Neuron (in vitro differentiated cells): ENCODE results near the gene DIRAS1.

Experiments
- H2AFZ ChIP-seq: one replicate; pipeline ENCODE4 v1.6.1; 2013; ENCODE audit warnings: low read depth, mild to moderate bottlenecking, inconsistent platforms, low read length, moderate library complexity
- H3K27me3 ChIP-seq: one replicate; pipeline ENCODE4 v1.6.1; 2013; ENCODE audit warnings: low read length; ENCODE audit not compliant: insufficient read depth
- H3K36me3 ChIP-seq: one replicate; pipeline ENCODE4 v1.6.1; 2013; ENCODE audit warnings: low read length; ENCODE audit not compliant: insufficient read depth
- H3K4me1 ChIP-seq: one replicate; pipeline ENCODE4 v1.6.1; 2013; ENCODE audit warnings: low read length; ENCODE audit not compliant: insufficient read depth
- H3K4me3 ChIP-seq: 2 replicates; pipeline ENCODE4 v1.5.1; 2013; ENCODE audit warnings: mild to moderate bottlenecking, low read length, moderate library complexity
- H3K9me3 ChIP-seq: one replicate; pipeline ENCODE4 v1.6.1; 2013; ENCODE audit warnings: low read length

The DIRAS1 gene

GRCh38 chr19:2728783-2729387 lies 7.7 kb upstream of the DIRAS1 start:
- Histone ChIP-seq H3K9me3 (no peaks in the 10 kb centered on the region), H3K36me3 (peaks cover 12% of the 10 kb centered on the region), H3K4me3 (no peak overlapping the region), H3K4me1 (peaks cover 9% of the 10 kb centered on the region), H3K27me3 (peaks cover 11% of the 10 kb centered on the region), H2AFZ (no peak overlapping the region)

GRCh38 chr19:2727640-2727944 lies 6.4 kb upstream of the DIRAS1 start:
- H3K36me3 ChIP-seq = peaks cover 6% of the 10 kb centered on the region
- H3K4me1 ChIP-seq = peaks cover 9% of the 10 kb centered on the region
- no peak overlapping the region for H2AFZ ChIP-seq
- peaks cover 23% of the 10 kb centered on the region for H3K27me3 ChIP-seq
- H3K9me3 ChIP-seq = no peaks in the 10 kb centered on the region
- no peak overlapping the region for H3K4me3 ChIP-seq

GRCh38 chr19:2726904-2727639 lies 5.9 kb upstream of the DIRAS1 start:
- no peak overlapping the region for H3K4me3 ChIP-seq
- H3K4me1 ChIP-seq = peaks cover 8% of the 10 kb centered on the region
- peaks cover 29% of the 10 kb centered on the region for H3K27me3 ChIP-seq
- no peaks in the 10 kb centered on the region for H3K9me3 ChIP-seq
- peaks cover 1% of the 10 kb centered on the region for H3K36me3 ChIP-seq
- no peak overlapping the region for H2AFZ ChIP-seq

GRCh38 chr19:2726160-2726855 lies 5.1 kb upstream of the DIRAS1 start:
- peaks cover 4% of the 10 kb centered on the region for H3K4me1 ChIP-seq
- H3K27me3 ChIP-seq = peaks cover 30% of the 10 kb centered on the region
- no peak overlapping the region for H3K4me3 ChIP-seq

GRCh38 chr19:2724148-2724557 lies 3.0 kb upstream of the DIRAS1 start:
- H3K4me3 ChIP-seq = no peak overlapping the region
- peaks cover 12% of the 10 kb centered on the region for H3K4me1 ChIP-seq
- H3K9me3 ChIP-seq = no peaks in the 10 kb centered on the region
- H3K27me3 ChIP-seq = peaks cover 30% of the 10 kb centered on the region
- H3K36me3 ChIP-seq = no peaks in the 10 kb centered on the region
- no peak overlapping the region for H2AFZ ChIP-seq

More at GRCh38 chr19:2726160-2726855, 5.1 kb upstream of the DIRAS1 start:
- H3K9me3 ChIP-seq = no peaks in the 10 kb centered on the region
- no peak overlapping the region for H2AFZ ChIP-seq
- H3K36me3 ChIP-seq = no peaks in the 10 kb centered on the region

- Histone ChIP-seq H3K36me3 (no peaks in the 10 kb centered on the region), H3K4me3 (no peak overlapping the region), H3K9me3 (no peaks in the 10 kb centered on the region), H2AFZ (no peak overlapping the region), H3K27me3 (peaks cover 30% of the 10 kb centered on the region), H3K4me1 (peaks cover 12% of the 10 kb centered on the region)
Measured at GRCh38 chr19:2723747-2724146, 2.6 kb upstream of the DIRAS1 start.

- H2AFZ ChIP-seq = no peak overlapping the region
- peaks cover 30% of the 10 kb centered on the region for H3K27me3 ChIP-seq
- no peaks in the 10 kb centered on the region for H3K9me3 ChIP-seq
- no peaks in the 10 kb centered on the region for H3K36me3 ChIP-seq
- peaks cover 12% of the 10 kb centered on the region for H3K4me1 ChIP-seq
- H3K4me3 ChIP-seq = no peak overlapping the region
Measured at GRCh38 chr19:2723345-2723715, 2.2 kb upstream of the DIRAS1 start.

GRCh38 chr19:2722541-2723344 lies 1.6 kb upstream of the DIRAS1 start:
- Histone ChIP-seq H3K4me1 (peaks cover 12% of the 10 kb centered on the region), H3K27me3 (peaks cover 30% of the 10 kb centered on the region), H2AFZ (no peak overlapping the region), H3K9me3 (no peaks in the 10 kb centered on the region), H3K4me3 (no peak overlapping the region), H3K36me3 (no peaks in the 10 kb centered on the region)

- peaks cover 23% of the 10 kb centered on the region for H3K27me3 ChIP-seq
Measured at GRCh38 chr19:2721570-2722540, 683 bp upstream of the DIRAS1 start.

GRCh38 chr19:2719920-2720776 lies 1.0 kb downstream of the DIRAS1 start:
- Histone ChIP-seq H3K4me1 (peaks cover 8% of the 10 kb centered on the region), H2AFZ (no peak overlapping the region), H3K9me3 (peaks cover 9% of the 10 kb centered on the region), H3K36me3 (peaks cover 5% of the 10 kb centered on the region), H3K27me3 (peaks cover 21% of the 10 kb centered on the region), H3K4me3 (peak overlapping the region; percentile 54)

More at GRCh38 chr19:2721570-2722540, 683 bp upstream of the DIRAS1 start:
- H2AFZ ChIP-seq = peak overlapping the region; percentile 59
- H3K36me3 ChIP-seq = peaks cover 5% of the 10 kb centered on the region
- peaks cover 10% of the 10 kb centered on the region for H3K4me1 ChIP-seq
- peak overlapping the region; percentile 52 for H3K4me3 ChIP-seq
- no peaks in the 10 kb centered on the region for H3K9me3 ChIP-seq

GRCh38 chr19:2719232-2719735 lies 1.9 kb downstream of the DIRAS1 start:
- Histone ChIP-seq H3K9me3 (peaks cover 11% of the 10 kb centered on the region), H3K27me3 (peaks cover 21% of the 10 kb centered on the region), H3K4me1 (peaks cover 8% of the 10 kb centered on the region), H3K36me3 (peaks cover 5% of the 10 kb centered on the region), H2AFZ (no peak overlapping the region), H3K4me3 (no peak overlapping the region)
